VCaP (cell line): ENCODE data around the gene DYNC2I2.

Source experiments
- H3K27ac ChIP-seq: fragments of 450-650 bp; 2 replicates; pipeline ENCODE4 v1.5.1; 2017
- TF ChIP-seq, protein P1 (sequence below): fragments of 450-650 bp; conservative IDR thresholded peaks from 2 replicates; pipeline ENCODE4 v1.5.1; 2017; ENCODE audit warnings: mild to moderate bottlenecking, moderate library complexity

Gene DYNC2I2

GRCh38 chr9:128621730-128622455, 34.8 kb downstream of the DYNC2I2 start:
- TF ChIP-seq, protein P1, sequence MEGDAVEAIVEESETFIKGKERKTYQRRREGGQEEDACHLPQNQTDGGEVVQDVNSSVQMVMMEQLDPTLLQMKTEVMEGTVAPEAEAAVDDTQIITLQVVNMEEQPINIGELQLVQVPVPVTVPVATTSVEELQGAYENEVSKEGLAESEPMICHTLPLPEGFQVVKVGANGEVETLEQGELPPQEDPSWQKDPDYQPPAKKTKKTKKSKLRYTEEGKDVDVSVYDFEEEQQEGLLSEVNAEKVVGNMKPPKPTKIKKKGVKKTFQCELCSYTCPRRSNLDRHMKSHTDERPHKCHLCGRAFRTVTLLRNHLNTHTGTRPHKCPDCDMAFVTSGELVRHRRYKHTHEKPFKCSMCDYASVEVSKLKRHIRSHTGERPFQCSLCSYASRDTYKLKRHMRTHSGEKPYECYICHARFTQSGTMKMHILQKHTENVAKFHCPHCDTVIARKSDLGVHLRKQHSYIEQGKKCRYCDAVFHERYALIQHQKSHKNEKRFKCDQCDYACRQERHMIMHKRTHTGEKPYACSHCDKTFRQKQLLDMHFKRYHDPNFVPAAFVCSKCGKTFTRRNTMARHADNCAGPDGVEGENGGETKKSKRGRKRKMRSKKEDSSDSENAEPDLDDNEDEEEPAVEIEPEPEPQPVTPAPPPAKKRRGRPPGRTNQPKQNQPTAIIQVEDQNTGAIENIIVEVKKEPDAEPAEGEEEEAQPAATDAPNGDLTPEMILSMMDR, result no peak
- H3K27ac ChIP-seq, result no peak overlapping the region

GRCh38 chr9:128619779-128620178, 36.9 kb downstream of the DYNC2I2 start:
- TF ChIP-seq, protein P1, result no peak
- no peak overlapping the region for H3K27ac ChIP-seq

- TF ChIP-seq, protein P1, result no peak
- no peak overlapping the region for H3K27ac ChIP-seq
Measured at GRCh38 chr9:128619127-128619526, 37.5 kb downstream of the DYNC2I2 start.

- H3K27ac ChIP-seq, result no peak overlapping the region
- TF ChIP-seq, protein P1, result no peak
Measured at GRCh38 chr9:128617943-128618342, 38.7 kb downstream of the DYNC2I2 start.

GRCh38 chr9:128615571-128615970, 41.1 kb downstream of the DYNC2I2 start:
- no peak overlapping the region for H3K27ac ChIP-seq
- TF ChIP-seq, protein P1, result no peak

DNA sequence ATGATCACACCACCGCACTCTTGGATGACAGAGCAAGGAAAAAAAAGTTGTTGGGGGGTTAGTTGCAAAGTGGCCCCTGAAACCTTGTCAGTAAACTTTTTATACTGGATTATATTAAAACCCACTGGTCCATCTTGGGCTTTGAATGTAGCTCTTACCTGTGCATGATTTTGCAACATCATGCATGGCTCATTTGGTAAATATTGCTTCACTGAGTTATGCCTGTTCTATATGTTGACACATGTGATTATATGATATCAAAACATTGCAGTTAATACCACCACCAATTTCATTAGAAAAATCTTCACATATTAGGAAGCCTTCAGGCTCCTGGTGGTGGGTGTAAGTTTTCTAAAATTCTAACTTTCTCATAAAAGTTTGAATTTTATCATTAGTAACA, 41.9 kb downstream of the DYNC2I2 start:
- no peak overlapping the region for H3K27ac ChIP-seq
- TF ChIP-seq, protein P1, result no peak

DNA sequence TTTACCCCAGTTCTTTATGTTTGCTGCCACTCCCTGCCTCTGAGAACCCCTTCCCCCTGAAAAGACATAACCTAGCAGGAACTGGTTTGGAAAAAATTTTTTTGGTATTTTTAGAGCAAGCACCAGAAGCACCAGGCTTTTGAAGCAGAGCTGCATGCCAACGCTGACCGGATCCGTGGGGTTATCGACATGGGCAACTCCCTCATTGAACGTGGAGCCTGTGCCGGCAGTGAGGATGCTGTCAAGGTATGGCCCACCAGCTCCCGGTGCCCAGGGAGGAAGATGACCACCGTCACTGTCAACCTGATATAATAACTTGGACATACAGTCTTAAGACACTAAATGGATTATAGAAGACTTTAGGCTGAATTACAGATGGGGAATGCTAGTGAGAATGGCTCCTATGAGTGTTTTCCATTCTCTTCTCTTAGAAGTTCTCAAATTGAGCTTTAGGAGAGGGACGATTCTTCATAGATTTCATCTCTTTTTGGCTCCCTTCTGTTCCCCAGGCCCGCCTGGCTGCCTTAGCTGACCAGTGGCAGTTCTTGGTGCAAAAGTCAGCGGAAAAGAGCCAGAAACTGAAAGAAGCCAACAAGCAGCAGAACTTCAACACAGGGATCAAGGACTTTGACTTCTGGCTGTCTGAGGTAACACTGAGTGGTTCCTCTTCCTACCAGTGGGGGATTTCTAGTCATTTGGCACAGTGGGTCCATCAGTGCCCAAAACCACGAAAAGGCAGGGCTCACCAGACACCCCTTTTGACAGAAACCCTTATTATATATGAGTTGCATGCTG, 44.9 kb downstream of the DYNC2I2 start:
- TF ChIP-seq, protein P1, result no peak
- H3K27ac ChIP-seq, result no peak overlapping the region
